Measurements from ENCODE around the gene CCSER1.
"Not testable (repeated sequence)": the region's sequence is repeated elsewhere in the genome, so short reads cannot be mapped to it uniquely, and the experiment has no call there.

The CCSER1 gene

DNA sequence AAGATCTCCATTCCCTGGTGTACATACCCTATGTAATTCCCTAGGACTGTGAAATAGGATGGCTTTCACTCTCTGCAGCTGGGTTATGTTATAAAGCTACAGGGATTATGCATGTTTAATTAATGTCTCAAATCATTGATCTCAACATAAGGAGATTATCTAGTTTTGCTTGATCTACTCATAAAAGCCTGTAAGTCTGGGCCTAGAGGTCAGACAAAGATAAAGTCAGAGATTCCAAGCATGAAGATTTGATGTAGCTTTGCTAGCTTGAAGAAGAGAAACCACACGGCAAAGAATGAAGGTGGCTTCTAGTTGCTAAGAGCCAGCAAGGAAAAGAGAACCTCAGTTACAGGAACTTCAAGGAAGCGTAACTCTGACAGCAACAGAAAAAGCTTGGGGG is 456.9 kb downstream of the CCSER1 start:
- DNase-seq, result no peak

DNA sequence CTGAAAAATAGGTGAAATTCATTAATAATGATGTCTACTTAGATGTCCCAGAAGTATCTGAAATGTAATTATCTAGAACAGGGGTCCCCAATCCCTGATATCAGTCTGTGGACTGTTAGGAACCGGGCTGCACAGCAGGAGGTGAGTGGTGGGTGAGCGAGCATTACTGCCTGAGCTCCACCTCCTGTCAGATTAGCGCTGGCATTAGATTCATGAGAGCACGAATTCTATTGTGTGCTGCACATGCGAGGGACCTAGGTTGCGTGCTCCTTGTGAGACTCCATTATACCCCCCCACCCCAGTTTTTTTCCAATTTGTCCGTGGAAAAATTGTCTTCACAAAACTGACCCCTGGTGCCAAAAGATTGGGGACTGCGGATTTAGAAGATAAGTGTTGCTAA is 458.8 kb downstream of the CCSER1 start:
- no peak for DNase-seq

DNA sequence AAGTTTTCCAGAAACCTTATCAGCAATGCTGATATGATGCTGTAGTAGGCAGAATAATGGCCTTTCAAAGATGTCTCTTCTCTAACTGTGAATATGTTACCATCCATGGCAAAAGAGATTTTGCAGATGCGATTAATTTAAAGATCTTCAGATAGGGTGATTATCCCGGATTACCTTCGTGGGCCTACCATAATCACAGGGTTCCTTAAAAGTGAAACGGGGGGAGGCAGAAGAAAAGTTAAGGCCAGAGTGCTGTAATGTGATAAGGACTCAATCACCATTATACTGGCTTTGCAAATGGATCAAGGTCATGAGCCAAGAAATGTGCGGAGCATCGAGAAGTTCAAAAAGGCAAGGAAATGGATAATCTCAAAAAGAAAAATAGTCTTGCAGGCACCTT is 459.6 kb downstream of the CCSER1 start:
- DNase-seq, result no peak

DNA sequence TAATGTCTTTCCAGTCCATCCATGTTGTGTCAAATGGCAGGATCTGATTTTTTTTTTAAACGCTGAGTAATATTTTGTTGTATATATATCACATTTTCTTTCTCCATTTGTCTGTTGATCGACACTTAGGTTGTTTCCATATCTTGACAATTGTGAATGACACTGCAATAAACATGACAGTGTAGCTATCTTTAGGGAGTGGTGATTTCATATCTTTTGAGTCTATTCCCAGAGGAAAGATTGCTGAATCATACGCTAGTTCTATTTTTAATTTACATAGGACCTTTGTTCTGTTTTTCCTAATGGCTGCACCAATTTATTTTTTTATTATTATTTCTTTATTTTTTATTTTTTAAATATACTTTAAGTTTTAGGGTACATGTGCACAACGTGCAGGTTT is 470.7 kb downstream of the CCSER1 start:
- no peak for DNase-seq

DNA sequence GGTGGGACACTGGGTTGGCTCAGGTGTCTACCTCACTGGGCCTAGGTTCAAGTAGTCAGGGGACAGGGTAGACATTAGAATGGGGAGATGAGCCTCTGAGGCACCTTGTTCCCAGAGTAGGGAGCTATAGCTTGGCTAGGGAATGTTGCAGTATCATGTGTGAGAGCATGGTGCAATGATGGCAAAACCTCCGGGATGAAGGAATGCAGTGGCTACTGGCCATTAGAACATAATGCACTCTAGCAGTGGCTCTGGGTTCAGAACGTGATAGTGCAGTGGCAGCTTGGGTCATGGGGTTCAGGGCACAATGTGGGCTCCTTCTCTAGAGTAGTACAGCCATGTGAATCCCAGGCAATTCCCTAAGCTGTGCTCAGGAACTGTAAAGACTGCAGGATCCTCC is 471.5 kb downstream of the CCSER1 start:
- no peak for DNase-seq

DNA sequence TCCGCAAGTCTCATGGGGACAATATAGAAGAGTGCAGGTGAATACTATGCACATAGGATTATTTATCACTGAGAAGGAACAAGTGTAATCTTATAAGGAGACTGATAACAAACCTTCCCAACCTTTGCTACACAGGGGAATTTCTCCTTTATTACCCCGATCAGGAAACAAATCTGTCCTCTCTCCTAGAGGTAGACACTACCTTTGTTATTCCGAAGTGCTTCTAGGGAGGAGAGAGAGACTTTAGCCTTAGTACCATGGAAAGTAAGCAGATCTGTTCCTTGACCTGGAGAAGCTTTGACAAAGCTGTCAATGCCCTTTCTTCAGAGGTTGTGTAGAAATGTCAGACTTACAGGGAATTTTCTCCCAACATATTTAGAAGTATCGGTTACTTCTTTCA is 475.5 kb downstream of the CCSER1 start:
- no peak for DNase-seq

DNA sequence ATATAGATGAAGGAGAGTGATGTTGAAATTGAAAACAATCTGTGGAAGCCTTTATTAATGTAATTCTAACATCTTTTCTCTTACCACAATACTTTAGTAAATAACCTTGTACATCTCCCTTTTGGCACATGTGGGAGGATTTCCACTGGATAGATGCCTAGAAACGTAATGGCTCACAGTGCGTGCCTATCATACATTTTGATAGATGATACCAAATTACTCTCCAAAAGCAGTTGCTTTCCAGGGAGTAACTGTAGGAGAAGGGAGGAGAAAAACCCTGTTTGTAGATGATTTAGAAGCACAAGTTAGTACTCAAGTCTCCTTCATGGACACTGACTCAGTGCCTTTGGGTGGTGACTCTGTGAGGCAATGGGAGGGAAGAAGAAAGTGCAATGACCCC is 476.3 kb downstream of the CCSER1 start:
- no peak for DNase-seq

DNA sequence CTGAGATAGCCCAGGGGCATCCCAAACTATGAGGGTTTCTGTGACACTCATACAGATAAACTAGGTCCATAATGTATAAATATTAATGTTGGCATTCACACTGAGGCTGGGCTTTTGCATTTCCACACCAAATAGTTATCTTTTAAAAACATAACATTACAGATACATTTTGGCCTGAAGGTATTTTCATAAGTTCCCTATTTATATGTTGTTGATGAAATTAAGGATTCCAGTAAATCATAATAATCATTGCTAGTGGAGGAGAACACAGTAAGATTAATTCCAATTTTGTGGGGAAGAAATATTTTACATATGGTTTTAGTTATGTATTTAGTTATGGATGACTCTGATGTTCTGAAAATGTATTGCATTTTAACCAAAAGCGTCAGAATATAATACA is 479.6 kb downstream of the CCSER1 start:
- DNase-seq, result no peak

DNA sequence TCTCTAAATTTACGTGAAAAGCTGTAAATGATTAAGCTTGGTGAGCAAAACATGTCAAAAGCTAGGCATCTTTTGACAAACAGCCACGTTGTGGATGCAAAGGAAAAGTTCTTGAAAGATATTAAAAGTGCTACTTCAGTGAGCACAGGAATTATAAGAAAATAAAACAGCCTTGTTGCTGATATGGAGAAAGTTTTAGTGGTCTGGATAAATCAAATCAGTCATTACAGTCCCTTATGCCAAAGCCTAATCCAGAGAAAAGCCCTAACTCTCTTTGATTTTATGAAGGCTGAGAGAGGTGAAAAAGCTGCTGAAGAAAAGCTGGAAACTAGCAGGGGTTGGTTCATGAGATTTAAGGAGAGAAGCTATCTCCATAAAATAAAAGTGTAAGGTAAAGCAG is 487.2 kb downstream of the CCSER1 start:
- no peak for DNase-seq

DNA sequence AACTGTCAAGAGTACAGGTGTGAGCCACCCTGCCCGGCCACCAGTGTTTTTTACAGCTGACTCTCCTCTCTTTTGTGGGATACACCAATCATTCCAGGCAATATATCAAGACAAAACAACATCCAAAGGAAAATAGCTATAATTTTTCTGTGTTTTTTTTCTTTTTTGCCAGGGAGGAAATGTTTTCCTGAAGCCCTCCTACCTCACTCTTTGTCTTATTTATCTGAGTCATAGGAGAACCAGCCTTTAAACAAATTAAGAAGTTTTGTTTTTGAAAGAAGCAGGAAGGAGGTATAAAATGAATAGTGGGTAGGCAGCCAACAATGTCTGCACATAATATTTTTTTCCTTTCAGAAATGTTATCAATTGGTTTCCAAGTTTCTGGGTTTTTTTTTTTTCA is 493.9 kb downstream of the CCSER1 start:
- DNase-seq, result no peak

DNA sequence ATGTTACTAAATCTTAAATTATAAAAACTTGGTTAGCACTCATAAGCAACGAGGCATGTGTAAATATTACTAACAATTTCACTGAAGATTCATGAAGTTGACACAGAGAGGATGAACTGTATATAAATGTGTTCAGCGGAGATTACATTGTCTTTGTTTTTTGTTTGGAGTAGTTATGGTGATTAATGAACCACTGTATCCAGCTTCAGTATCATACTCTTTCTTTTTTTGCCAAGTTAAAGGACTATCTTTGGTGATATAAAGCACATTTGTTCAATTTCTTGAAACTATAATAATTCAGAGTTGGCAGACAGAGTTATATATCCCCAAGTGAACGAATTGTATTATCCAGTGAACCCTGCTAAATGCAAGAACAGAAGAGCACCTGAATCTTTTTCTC is 497.6 kb downstream of the CCSER1 start:
- DNase-seq, result no peak

DNA sequence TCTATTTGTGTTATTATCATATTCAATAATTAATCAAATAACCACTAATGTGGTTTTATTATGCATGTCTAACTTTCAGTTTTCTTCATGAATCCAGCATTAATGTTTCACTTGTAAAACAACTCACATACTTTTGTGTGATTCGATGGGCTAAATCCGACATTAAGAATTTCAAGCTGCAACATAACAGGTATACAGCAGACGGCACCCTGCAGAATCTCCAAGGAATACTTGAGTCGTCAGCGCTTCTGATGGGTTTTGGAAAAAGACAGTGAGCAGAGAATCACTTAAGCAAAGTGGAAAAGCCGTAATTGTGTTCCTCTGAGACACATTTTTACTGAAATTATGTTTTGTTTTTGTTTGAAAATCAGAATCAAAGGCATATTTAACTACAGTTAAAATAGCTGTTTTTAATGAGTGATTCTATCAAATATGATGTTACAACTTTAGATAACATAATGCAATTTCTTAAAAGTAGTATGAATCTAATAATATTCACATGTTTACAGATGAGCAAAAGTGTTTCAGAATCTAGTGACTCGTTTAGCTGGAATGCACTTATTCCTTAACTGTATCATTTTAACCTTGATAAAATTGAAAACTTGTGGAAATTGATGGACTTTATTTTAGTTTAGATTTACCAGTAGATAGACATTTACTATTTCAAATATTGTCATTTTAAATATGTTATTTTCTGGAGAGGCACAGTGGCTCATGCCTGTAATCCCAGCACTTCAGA is 514.8 kb downstream of the CCSER1 start:
- DNase-seq, result no peak

DNA sequence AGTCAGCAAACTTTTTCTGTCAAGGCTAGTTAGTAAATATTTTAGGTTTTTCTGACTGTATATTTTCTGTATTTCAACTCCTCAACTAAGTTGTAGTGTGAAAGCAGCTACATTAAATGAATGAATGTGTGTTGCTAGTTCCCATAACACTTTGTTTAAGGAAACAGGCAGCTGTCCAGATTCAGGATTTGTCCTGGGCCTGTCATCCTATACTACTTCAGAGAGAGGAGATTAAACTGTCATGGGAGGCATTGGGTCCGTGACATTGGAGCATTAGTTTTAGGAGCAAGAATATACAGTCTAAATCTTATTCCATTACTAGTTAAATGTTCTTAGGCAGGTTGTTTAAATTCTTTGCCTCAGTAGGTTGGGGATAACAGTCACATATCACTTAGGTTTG is 516.0 kb downstream of the CCSER1 start:
- DNase-seq, result no peak

DNA sequence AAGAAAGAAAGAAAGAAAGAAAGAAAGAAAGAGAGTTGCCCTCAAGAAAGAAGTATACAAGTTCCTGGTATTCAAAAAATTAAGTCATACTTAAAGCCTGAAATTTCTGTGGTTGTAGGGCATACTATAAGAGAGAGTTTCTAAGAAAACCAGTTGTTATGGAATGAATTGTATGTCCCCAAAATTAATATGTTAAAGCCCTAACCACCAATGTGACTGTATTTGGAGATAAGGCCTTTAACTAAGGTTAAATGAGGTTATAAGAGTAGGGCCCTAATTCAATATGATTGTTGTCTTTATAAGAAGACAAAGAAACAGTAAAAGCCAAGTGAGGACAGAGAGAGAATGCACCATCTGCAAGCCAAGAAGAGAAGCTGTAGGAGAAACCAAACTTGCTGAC is 521.1 kb downstream of the CCSER1 start:
- no peak for DNase-seq

DNA sequence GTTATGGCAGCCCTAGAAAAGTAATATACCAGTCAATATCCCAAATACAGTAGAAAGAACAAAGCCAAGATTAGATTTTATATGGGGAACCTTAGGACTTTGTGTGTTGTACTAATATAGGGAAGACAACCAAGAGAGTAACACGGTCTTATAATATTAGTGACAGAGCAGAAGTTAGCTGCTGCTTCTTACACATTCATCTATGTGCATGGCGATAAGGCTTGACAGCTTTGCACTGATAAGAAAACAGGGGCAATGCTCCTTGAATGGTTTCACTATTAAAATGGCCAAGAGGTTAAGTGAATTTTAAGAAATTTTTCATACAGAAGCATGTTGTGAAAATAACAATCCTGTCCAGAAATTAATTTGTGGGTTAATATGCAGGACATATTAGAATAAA is 521.6 kb downstream of the CCSER1 start:
- no peak for DNase-seq

DNA sequence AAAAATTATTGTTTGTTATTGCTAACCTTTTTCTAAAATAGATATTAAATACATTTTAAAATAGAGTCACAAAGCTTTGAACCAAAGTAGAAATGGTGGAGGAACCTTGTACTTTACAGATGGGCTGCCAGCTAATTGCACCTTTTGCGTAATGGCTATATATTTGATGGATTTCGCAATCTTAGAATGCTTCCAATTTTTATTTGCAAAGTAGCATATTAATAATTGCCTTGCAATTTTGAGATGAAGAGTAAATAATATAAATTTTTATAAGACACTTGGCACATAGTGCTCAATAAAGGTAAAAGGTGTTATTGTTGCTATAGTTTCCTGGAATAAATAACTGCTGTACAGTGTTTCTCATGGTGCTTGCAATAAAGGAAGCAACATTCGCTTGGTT is 533.5 kb downstream of the CCSER1 start:
- no peak for DNase-seq

DNA sequence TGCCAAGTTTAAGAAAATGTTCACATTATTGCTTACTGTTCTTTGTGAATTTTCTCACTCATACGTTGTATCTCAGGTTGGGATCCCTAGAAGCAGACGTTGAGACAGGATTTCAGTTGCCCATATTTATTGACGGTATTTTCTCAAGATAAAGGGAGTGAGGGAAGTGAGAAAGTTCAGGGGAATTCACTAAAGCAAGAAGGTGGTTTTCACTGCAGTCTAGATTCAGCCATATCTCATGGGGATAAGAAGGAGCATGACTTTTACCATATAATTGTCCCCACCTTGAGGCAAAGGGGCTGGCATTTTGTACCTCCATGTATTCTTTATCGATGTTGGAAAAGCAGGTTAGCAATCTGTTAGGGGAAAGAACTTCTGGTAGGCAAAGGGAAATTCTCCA is 543.0 kb downstream of the CCSER1 start:
- no peak for DNase-seq

DNA sequence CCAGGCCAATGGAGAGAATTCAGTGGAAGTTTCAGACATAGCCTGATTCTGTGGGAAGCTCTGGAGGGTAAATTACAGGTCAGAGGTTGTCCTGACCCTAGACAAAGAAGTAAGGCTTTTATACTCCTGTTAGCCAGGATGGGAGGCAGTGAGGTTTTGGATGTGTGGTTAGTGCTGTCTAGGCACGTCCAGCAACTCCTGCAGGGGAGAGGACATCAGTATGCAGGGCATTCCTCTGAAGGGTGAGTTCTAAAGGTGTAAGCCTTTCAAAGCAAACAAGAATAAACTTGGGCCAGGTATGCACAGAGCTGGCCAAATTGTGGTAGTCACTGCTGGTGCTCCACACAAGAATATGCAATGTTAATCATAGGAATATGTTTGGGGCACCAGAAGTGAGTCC is 562.5 kb downstream of the CCSER1 start:
- no peak for DNase-seq

DNA sequence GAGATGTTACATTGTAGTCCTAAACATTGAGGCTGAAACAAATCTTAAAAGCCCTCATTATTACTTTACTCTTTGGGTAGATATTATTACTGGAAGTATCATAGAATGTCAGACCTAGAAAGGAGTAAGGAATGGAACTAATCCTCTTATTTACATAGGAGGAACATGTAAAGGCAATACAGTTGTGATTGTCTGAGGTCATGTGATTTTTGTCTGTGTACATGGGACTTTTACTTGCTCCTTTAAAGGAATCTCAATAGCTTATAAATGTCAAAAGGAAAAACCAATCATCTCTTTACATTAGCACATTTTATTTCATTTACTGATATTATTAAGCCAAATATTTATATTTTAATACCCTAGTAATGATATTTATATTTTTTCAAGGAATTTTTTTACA is 568.2 kb downstream of the CCSER1 start:
- DNase-seq, result no peak

DNA sequence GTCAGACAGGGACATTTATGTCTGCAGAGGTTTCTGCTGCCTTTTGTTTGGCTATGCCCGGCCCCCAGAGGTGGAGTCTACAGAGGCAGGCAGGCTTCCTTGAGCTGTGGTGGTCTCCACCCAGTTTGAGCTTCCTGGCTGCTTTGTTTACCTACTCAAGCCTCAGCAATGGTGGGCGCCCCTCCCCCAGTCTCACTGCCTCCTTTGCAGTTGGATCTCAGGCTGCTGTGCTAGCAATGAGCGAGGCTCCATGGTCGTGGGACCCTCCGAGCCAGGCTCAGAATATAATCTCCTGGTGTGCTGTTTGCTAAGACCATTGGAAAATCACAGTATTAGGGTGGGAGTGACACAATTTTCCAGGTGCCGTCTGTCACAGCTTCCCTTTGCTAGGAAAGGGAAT is 578.3 kb downstream of the CCSER1 start:
- not testable (repeated sequence) for DNase-seq

DNA sequence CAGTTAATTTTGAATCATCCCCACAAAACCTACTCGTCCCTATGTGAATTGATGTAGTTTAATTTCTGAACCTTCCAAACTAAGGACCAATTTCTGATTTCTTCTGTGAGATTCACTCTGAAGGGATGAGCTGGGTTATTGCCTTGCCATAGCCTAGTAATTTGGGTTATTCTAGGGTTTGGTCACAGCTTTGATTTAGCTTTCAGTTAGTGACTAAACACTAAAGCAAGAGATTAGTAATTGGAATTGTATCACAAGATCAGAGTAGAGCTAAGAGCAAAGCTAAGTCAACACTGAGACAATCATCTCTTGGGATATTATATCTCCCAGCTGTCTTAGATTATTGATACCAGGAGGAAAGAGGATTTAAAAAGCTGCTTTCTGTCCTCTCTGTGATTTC is 588.0 kb downstream of the CCSER1 start:
- DNase-seq, result peak; percentile 33

DNA sequence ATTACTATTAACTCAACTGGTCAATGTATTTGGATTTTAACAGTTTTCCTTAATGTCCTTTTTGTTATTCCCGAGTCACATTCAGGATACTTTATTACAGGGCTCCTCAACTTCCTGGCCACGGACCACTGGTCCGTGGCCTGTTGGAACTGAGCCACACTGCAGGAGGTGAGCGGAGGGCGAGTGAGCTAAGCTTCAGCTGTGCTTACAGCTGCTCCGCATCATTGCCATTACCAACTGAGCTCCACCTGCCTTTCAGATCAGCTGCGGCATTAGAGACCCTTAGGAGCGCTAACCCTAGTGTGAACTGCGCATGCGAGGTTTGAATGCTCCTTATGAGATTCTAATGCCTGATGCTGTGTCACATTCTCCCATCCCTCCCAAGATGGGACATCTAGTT is 591.7 kb downstream of the CCSER1 start:
- DNase-seq, result no peak

DNA sequence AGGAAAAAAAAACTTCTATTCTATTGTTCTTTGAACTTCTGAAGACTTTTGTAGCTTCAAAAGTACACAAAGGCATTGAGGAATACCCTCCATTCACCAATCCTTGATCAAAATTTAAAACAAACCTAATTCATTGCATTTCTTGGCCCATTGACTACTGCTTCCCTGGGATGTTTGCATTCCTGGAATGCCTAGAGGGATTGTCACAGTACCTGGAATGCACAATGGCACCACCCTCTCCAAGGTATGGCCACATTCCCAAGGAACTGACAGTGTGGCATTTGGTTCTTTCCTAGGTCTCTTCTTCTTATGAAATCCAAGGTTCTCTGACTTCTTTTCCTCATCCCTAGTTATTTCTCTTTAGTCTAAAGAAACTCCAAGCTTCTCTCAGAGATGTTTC is 600.7 kb downstream of the CCSER1 start:
- no peak for DNase-seq

DNA sequence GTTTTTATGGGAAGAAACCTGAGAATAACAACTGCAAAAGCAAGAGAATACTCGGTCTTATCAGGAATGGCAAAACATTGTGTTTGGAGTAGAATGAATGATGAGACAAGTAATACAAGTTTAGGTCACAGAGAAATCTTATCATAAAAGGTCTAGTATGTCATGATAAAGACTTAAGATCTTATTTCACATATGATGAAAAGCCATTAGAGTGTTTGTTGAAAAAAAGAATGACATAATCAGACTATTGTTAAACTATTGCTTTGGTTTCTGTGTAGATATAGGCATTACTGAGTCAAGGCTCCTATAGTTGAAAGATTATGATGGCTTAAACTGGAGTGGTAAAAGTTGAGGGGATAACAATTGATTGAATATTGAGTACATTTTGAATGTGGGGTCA is 603.6 kb downstream of the CCSER1 start:
- DNase-seq, result no peak

DNA sequence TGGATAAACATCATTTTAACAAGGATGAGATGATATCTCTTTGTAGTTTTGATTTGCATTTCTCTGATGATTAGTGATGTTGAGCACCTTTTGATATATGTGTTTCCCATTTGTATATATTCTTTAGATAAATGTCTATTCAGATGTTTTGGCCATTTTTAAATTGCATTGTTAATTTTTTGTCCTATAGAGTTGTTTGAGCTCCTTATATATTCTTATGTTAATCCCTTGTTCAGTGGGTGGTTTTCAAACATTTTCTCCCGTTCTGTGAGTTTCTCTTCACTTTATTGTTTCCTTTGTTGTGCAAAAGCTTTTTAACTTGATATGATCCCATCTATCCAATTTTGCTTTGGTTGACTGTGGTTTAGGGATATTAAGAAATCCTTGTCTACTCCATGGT is 606.0 kb downstream of the CCSER1 start:
- DNase-seq, result no peak

DNA sequence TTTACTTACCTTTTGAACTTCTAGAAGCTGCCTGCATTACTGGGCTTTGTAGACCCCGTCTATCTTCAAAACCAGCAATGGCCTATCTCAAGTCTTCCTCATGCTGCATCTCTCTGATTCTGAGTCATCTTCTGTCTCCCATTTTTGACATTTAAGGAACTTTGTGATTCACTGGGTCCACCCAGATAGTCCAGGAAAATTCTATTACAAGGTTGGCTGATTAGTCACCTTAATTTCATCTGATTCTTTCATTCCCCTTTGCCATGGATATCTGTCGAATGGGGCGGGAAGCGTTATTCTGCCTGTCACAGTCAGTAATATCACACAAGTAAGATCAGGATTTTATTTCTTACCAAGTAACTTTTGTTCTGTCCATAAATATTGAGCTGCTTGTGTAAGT is 618.0 kb downstream of the CCSER1 start:
- DNase-seq, result no peak

Measured in NCI-H1436 (cell line).